ENCODE results near the gene ANKS1B.

DNA sequence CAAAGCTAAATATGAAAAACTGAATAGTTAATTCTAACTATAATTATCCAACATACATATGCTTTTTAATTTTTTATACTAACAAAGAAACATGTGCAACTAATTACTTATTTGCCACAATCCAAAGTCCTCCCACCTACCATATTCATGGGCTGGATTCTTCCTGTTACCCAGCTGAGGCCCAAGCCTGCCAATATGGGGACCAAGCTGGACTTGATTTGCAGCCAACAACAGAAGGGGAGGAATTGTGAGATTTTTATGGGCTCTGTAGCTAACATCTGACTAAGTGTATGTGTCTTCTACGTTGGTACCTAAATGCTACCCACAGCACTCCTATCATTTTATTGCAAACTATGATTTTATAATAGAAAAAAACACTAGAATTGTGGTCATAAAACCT is 13.1 kb upstream of the ANKS1B start:
- TF ChIP-seq POLR2A (IDR thresholded peaks at IDR 0.05; ENCODE audit: low read length) (no peak), GATA1 (IDR thresholded peaks at IDR 0.05; ENCODE audit: low read depth, low read length) (no peak)

All from erythroblast (primary cell).